Measurements from ENCODE around the gene RPP25L.

RPP25L gene

GRCh38 chr9:34566972-34567371 is 44.9 kb downstream of the RPP25L start:
- no peak for DNase-seq

DNA sequence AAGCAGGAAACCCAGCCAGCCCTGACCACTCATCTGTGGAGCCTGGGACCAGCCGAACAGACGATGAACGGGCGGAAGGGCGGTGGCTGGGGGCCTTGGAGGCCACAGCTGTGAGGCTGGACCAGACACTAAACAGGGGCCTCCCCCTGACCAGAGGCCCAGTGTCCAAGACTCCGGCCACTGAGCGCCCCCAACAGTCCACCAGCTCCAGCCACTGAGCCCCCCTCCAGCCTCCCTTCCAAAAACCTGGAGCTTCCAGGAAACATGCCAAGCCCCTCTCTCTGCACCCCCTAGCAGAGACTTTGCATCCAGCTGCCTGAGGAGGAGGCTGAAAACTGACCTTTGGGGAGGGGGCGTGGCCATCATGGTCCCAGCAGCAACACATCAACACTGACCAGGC is 45.6 kb downstream of the RPP25L start:
- DNase-seq = no peak

DNA sequence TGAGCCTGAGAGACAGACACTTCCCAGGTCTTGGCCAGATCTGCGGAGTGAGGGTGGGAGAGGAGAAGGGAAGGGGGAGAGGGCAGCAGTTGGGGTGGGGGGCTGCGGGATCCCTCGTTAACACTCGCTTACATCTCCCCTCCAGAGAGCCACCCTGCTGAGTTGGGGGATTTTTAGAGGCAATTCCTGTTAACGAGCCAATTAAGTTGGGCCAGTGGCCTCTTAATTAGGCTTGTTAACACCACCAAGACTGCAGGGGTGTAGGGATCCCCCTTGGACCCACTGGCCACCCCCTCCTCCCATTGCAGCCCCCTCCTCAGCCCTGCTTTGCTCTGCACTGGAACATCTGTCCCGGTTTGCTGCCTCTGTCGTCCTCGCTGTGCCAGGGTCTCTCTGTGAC is 46.0 kb downstream of the RPP25L start:
- no peak for DNase-seq

DNA sequence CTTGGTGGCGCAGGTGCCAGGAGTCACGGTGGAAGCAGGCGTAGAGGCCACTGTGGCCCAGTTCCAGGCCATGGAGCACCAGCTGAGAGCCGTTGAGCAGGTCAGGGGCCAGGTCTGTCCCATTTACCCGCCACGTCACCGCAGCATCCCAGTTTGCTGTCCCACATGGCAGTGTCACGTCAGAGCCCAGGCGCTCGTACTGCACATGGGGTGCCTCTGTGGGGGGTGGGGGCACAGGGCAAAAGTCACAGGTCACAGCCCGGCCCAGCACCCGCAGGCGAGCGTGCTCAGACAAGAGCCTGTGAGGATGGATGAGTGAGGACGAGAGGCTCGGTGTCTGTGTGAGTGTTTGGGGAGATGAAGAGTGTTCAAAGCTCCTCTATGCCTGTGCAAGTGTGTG is 47.3 kb downstream of the RPP25L start:
- no peak for DNase-seq

GRCh38 chr9:34563262-34563661 is 48.6 kb downstream of the RPP25L start:
- DNase-seq = no peak

GRCh38 chr9:34562135-34562745 is 49.7 kb downstream of the RPP25L start:
- no peak for DNase-seq

DNA sequence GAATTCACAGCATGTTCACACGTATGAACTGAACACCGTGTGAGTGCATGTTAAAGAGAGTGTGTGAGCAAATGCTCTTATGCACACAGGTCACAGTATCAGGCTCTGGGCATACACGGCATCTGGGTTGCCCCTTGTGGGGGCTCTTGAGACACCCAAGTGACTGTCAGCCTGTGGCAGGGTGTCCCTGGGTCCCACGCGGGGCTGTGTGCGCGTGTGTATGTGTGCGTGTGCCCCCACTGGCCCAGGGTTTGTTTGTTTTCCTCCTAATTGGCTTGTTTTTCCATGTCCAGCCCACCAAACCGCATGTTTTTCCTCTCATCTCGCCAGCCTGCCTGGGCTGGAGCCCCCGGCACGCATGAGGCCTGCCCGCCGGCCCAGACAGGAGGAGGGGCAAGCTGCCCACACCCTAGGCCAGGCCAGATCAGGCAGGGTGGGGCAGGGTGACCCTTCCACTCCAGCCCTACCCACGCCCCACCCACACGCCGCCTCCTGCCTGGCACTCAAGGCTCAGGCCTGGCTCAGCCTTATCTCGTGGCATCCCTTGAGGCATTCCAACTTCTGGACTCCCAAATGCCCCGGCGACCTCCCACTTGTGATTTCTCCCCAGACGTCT is 51.2 kb downstream of the RPP25L start:
- no peak for DNase-seq

All from fibroblast of skin of scalp (primary cell).